BE2C (cell line): ENCODE results near the gene RNF11. TPM values are rescaled to one million over a fixed set of nuclear protein-coding genes. Genes with fewer than 3 reads are reported as not detected.

Experiments
- DNase-seq: peaks from one replicate; pipeline ENCODE4 v3.0.0-alpha.2; 2020
- H3K27me3 ChIP-seq: fragments of 250-450 bp; sonication (Bioruptor Pico); 2 replicates; pipeline ENCODE4 v1.5.1; 2020; ENCODE audit warnings: mild to moderate bottlenecking
- H3K36me3 ChIP-seq: fragments of 250-450 bp; sonication (Bioruptor Pico); 2 replicates; pipeline ENCODE4 v1.5.1; 2020; ENCODE audit warnings: mild to moderate bottlenecking
- H3K4me1 ChIP-seq: fragments of 250-450 bp; sonication (Bioruptor Pico); 2 replicates; pipeline ENCODE4 v1.5.1; 2020
- H3K4me3 ChIP-seq: 2 replicates; pipeline ENCODE4 v1.5.1; 2011; ENCODE audit warnings: low read depth, low read length
- H3K9me3 ChIP-seq: fragments of 250-450 bp; sonication (Bioruptor Pico); 2 replicates; pipeline ENCODE4 v1.5.1; 2020
- CTCF ChIP-seq: IDR thresholded peaks from 2 replicates; pipeline ENCODE4 v1.5.1; 2012; ENCODE audit warnings: mild to moderate bottlenecking, low read depth, low read length
- polyA plus RNA-seq: library from polyadenylated mRNA; unstranded; fragments of >200 nt; gene quantifications from one replicate; pipeline ENCODE4 v1.2.1, GENCODE V29; 2012; ENCODE audit warnings: low read depth, missing spikeins; ENCODE audit not compliant: insufficient read length, insufficient read depth

Gene RNF11
- polyA plus RNA-seq = 35.7 TPM

- H3K4me1 ChIP-seq = no peaks in the 10 kb centered on the region
- peak; percentile 89 for DNase-seq
- H3K36me3 ChIP-seq = no peaks in the 10 kb centered on the region
- H3K27me3 ChIP-seq = no peaks in the 10 kb centered on the region
- no peaks in the 10 kb centered on the region for H3K9me3 ChIP-seq
- no peak for TF ChIP-seq CTCF
- H3K4me3 ChIP-seq = peak within 1 kb of the TSS; percentile 85
Observed at GRCh38 chr1:51235673-51236530, at the start of gene RNF11. Gene RNF11, plus strand, starts transcription at chr1:51236273. Its CDS starts 484 bp downstream, at chr1:51236757.

- Histone ChIP-seq H3K4me3 (no peak overlapping the region), H3K9me3 (no peaks in the 10 kb centered on the region), H3K4me1 (no peaks in the 10 kb centered on the region), H3K27me3 (no peaks in the 10 kb centered on the region), H3K36me3 (no peaks in the 10 kb centered on the region)
- DNase-seq = no peak
- no peak for TF ChIP-seq CTCF
Observed at GRCh38 chr1:51188230-51188629, 47.8 kb upstream of the RNF11 start.

GRCh38 chr1:51189421-51190073 is 46.5 kb upstream of the RNF11 start:
- TF ChIP-seq CTCF = peak; percentile 79
- H3K27me3 ChIP-seq = no peaks in the 10 kb centered on the region
- peak; percentile 17 for DNase-seq
- H3K4me3 ChIP-seq = no peak overlapping the region
- H3K36me3 ChIP-seq = no peaks in the 10 kb centered on the region
- no peaks in the 10 kb centered on the region for H3K9me3 ChIP-seq
- H3K4me1 ChIP-seq = no peaks in the 10 kb centered on the region

- Histone ChIP-seq H3K9me3 (no peaks in the 10 kb centered on the region), H3K27me3 (no peaks in the 10 kb centered on the region), H3K4me1 (no peaks in the 10 kb centered on the region), H3K36me3 (no peaks in the 10 kb centered on the region), H3K4me3 (no peak overlapping the region)
- no peak for TF ChIP-seq CTCF
- DNase-seq = no peak
Observed at GRCh38 chr1:51190961-51191360, 45.1 kb upstream of the RNF11 start.

GRCh38 chr1:51192213-51192843 is 43.7 kb upstream of the RNF11 start:
- no peaks in the 10 kb centered on the region for H3K27me3 ChIP-seq
- H3K4me3 ChIP-seq = no peak overlapping the region
- no peaks in the 10 kb centered on the region for H3K4me1 ChIP-seq
- H3K9me3 ChIP-seq = no peaks in the 10 kb centered on the region
- DNase-seq = peak; percentile 49
- H3K36me3 ChIP-seq = no peaks in the 10 kb centered on the region
- peak; percentile 72 for TF ChIP-seq CTCF

GRCh38 chr1:51193564-51193963 is 42.5 kb upstream of the RNF11 start:
- Histone ChIP-seq H3K36me3 (no peaks in the 10 kb centered on the region), H3K9me3 (no peaks in the 10 kb centered on the region), H3K4me1 (no peaks in the 10 kb centered on the region), H3K4me3 (no peak overlapping the region), H3K27me3 (no peaks in the 10 kb centered on the region)
- TF ChIP-seq CTCF = no peak
- no peak for DNase-seq
